Astrocyte (in vitro differentiated cells and primary cell): ENCODE measurements around the gene SPPL2C. TPM values are rescaled to one million over a fixed set of nuclear protein-coding genes. Genes with fewer than 3 reads are reported as not detected.

ENCODE experiments used
- DNase-seq: peaks from one replicate; pipeline ENCODE4 v3.0.0-alpha.2; 2010; ENCODE audit warnings: low read depth
- FAIRE-seq: peaks from 2 replicates; lab custom pipeline; 2011; peaks lifted over from hg19 to GRCh38; lab: Jason Lieb, UNC
- H2AFZ ChIP-seq: 2 replicates; pipeline ENCODE4 v1.6.0; 2012; ENCODE audit warnings: low read depth, low read length, inconsistent platforms
- H3K27ac ChIP-seq: 2 replicates; pipeline ENCODE4 v1.5.1; 2011; ENCODE audit warnings: low read depth, low read length, inconsistent platforms
- H3K27me3 ChIP-seq: 2 replicates; pipeline ENCODE4 v1.6.0; 2011; ENCODE audit warnings: low read length, inconsistent platforms; ENCODE audit not compliant: insufficient read depth
- H3K36me3 ChIP-seq: 2 replicates; pipeline ENCODE4 v1.5.1; 2011; ENCODE audit warnings: low read length, inconsistent platforms; ENCODE audit not compliant: insufficient read depth
- H3K4me1 ChIP-seq: 2 replicates; pipeline ENCODE4 v1.5.1; 2011; ENCODE audit warnings: low read length, inconsistent platforms; ENCODE audit not compliant: insufficient read depth
- H3K4me2 ChIP-seq: 2 replicates; pipeline ENCODE4 v1.6.0; 2012; ENCODE audit warnings: low read length, inconsistent platforms
- H3K4me3 ChIP-seq: 2 replicates; pipeline ENCODE4 v1.5.1; 2011; ENCODE audit warnings: low read depth, mild to moderate bottlenecking, low read length, inconsistent platforms; ENCODE audit not compliant: insufficient read depth
- H3K79me2 ChIP-seq: 2 replicates; pipeline ENCODE4 v1.6.0; 2012; ENCODE audit warnings: mild to moderate bottlenecking, low read length, inconsistent platforms; ENCODE audit not compliant: insufficient read depth
- H3K9ac ChIP-seq: 2 replicates; pipeline ENCODE4 v1.6.0; 2012; ENCODE audit warnings: mild to moderate bottlenecking, low read length, inconsistent platforms
- H3K9me3 ChIP-seq: 2 replicates; pipeline ENCODE4 v1.5.1; 2012; ENCODE audit warnings: low read depth, mild to moderate bottlenecking, low read length, inconsistent platforms; ENCODE audit not compliant: insufficient read depth
- H4K20me1 ChIP-seq: 2 replicates; pipeline ENCODE4 v1.6.0; 2012; ENCODE audit warnings: low read length, inconsistent platforms; ENCODE audit not compliant: insufficient read depth
- H3K27ac Mint-ChIP-seq: one replicate; pipeline ENCODE4 v1.8.0; 2021; ENCODE audit warnings: mild to moderate bottlenecking, mixed read lengths; ENCODE audit not compliant: unreplicated experiment
- H3K27me3 Mint-ChIP-seq: one replicate; pipeline ENCODE4 v1.8.0; 2021; ENCODE audit warnings: low read depth, mixed read lengths; ENCODE audit not compliant: unreplicated experiment
- H3K36me3 Mint-ChIP-seq: one replicate; pipeline ENCODE4 v1.8.0; 2021; ENCODE audit warnings: low read depth, mixed read lengths; ENCODE audit not compliant: unreplicated experiment
- H3K4me1 Mint-ChIP-seq: one replicate; pipeline ENCODE4 v1.8.0; 2021; ENCODE audit warnings: low read depth, mixed read lengths; ENCODE audit not compliant: unreplicated experiment
- H3K4me3 Mint-ChIP-seq: one replicate; pipeline ENCODE4 v1.8.0; 2021; ENCODE audit warnings: mild to moderate bottlenecking, moderate library complexity, mixed read lengths; ENCODE audit not compliant: unreplicated experiment
- H3K9me3 Mint-ChIP-seq: one replicate; pipeline ENCODE4 v1.8.0; 2021; ENCODE audit warnings: mild to moderate bottlenecking, mixed read lengths; ENCODE audit not compliant: unreplicated experiment
- CTCF ChIP-seq: IDR thresholded peaks from 2 replicates; pipeline ENCODE4 v1.5.1; 2011; ENCODE audit warnings: low read depth, mild to moderate bottlenecking, inconsistent platforms, low read length, moderate library complexity; ENCODE audit not compliant: insufficient read depth
- EZH2 ChIP-seq: IDR thresholded peaks from 2 replicates; pipeline ENCODE4 v1.6.1; 2012; ENCODE audit warnings: mild to moderate bottlenecking, low read length, inconsistent platforms; ENCODE audit not compliant: insufficient read depth
- total RNA-seq: library from RNA; stranded (reverse); gene quantifications from 2 replicates; pipeline ENCODE4 v1.2.1, GENCODE V29; 2021

Gene SPPL2C
- total RNA-seq, 1 donor from 2014 or later: not detected

DNA sequence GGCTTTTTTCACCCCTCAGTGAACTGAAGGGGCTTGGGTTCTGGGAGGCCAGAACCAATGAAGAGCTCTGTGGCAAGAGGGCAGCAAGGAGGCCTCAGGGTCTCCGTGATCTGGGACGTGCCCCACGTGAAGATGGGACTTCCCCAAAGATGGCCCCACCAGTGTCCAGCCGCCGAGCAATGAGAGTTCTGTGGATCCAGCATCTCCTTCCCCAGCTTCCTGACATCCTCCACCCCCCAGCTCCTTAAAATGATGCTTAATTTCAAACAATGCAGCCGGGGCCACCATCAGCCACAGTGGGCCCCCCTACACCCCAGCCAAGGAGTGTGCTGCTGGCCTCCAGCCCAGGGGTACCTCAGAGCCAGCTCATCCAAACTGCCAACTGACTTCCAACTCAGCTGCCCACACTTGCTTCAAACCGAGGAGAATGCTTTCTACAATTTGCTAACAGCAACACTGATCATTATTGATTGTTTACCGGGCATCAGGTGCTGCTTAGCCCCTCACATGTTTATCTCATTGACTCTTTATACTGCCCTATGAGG, 5.9 kb upstream of the SPPL2C start:
- no peaks in the 10 kb centered on the region for H3K36me3 Mint-ChIP-seq
- Histone ChIP-seq H3K4me1 (no peaks in the 10 kb centered on the region), H3K4me3 (no peak overlapping the region), H3K36me3 (no peaks in the 10 kb centered on the region), H3K4me2 (no peak overlapping the region), H3K9ac (no peak overlapping the region), H3K79me2 (no peaks in the 10 kb centered on the region), H3K27me3 (peaks cover 4% of the 10 kb centered on the region), H3K27ac (no peak overlapping the region), H4K20me1 (no peaks in the 10 kb centered on the region), H3K9me3 (no peaks in the 10 kb centered on the region), H2AFZ (no peak overlapping the region)
- TF ChIP-seq EZH2: no peak
- FAIRE-seq (no peak), DNase-seq (no peak)
- H3K4me1 Mint-ChIP-seq: no peaks in the 10 kb centered on the region
- no peaks in the 10 kb centered on the region for H3K9me3 Mint-ChIP-seq
- no peak overlapping the region for H3K4me3 Mint-ChIP-seq
- H3K27ac Mint-ChIP-seq: no peak overlapping the region
- H3K27me3 Mint-ChIP-seq: peaks cover 44% of the 10 kb centered on the region

- Mint-ChIP-seq H3K27me3 (peaks cover 46% of the 10 kb centered on the region), H3K4me3 (no peak overlapping the region), H3K27ac (no peak overlapping the region), H3K36me3 (no peaks in the 10 kb centered on the region), H3K9me3 (no peaks in the 10 kb centered on the region), H3K4me1 (no peaks in the 10 kb centered on the region)
- H2AFZ ChIP-seq: no peak overlapping the region
- H3K79me2 ChIP-seq: no peaks in the 10 kb centered on the region
- no peaks in the 10 kb centered on the region for H3K36me3 ChIP-seq
- FAIRE-seq (no peak), DNase-seq (no peak)
- no peaks in the 10 kb centered on the region for H4K20me1 ChIP-seq
- H3K9me3 ChIP-seq: no peaks in the 10 kb centered on the region
- H3K4me2 ChIP-seq: no peak overlapping the region
- H3K4me1 ChIP-seq: no peaks in the 10 kb centered on the region
- H3K27me3 ChIP-seq: peaks cover 4% of the 10 kb centered on the region
- no peak overlapping the region for H3K4me3 ChIP-seq
- TF ChIP-seq CTCF (no peak), EZH2 (no peak)
- no peak overlapping the region for H3K9ac ChIP-seq
- H3K27ac ChIP-seq: no peak overlapping the region
Measured at GRCh38 chr17:45839442-45839841, 5.2 kb upstream of the SPPL2C start.

GRCh38 chr17:45841186-45841585, 3.5 kb upstream of the SPPL2C start:
- H3K27me3 Mint-ChIP-seq: peaks cover 47% of the 10 kb centered on the region
- H2AFZ ChIP-seq: no peak overlapping the region
- H3K9me3 ChIP-seq: no peaks in the 10 kb centered on the region
- no peaks in the 10 kb centered on the region for H3K4me1 Mint-ChIP-seq
- FAIRE-seq (no peak), DNase-seq (no peak)
- H3K27ac Mint-ChIP-seq: no peak overlapping the region
- no peaks in the 10 kb centered on the region for H3K36me3 Mint-ChIP-seq
- H3K27ac ChIP-seq: no peak overlapping the region
- H3K27me3 ChIP-seq: peaks cover 4% of the 10 kb centered on the region
- no peak overlapping the region for H3K4me2 ChIP-seq
- no peak overlapping the region for H3K4me3 ChIP-seq
- H3K4me3 Mint-ChIP-seq: no peak overlapping the region
- no peak overlapping the region for H3K9ac ChIP-seq
- H3K79me2 ChIP-seq: no peaks in the 10 kb centered on the region
- no peaks in the 10 kb centered on the region for H3K4me1 ChIP-seq
- TF ChIP-seq EZH2: no peak
- no peak for TF ChIP-seq CTCF
- H4K20me1 ChIP-seq: no peaks in the 10 kb centered on the region
- no peaks in the 10 kb centered on the region for H3K36me3 ChIP-seq
- H3K9me3 Mint-ChIP-seq: no peaks in the 10 kb centered on the region
